ENCODE measurements around the gene PZP.
"Not testable (repeated sequence)": the region's sequence is repeated elsewhere in the genome, so short reads cannot be mapped to it uniquely, and the experiment has no call there.

PZP gene

GRCh38 chr12:9180810-9181209, 27.4 kb downstream of the PZP start:
- FAIRE-seq, result no peak

GRCh38 chr12:9179781-9180180, 28.4 kb downstream of the PZP start:
- no peak for FAIRE-seq

GRCh38 chr12:9169979-9170634, 38.1 kb downstream of the PZP start:
- no peak for FAIRE-seq

- not testable (repeated sequence) for FAIRE-seq
Observed at GRCh38 chr12:9167345-9167744, 40.9 kb downstream of the PZP start.

GRCh38 chr12:9163392-9163791, 44.8 kb downstream of the PZP start:
- no peak for FAIRE-seq

GRCh38 chr12:9156119-9156518, 52.1 kb downstream of the PZP start:
- FAIRE-seq, result no peak

GRCh38 chr12:9149372-9149771, 58.8 kb downstream of the PZP start:
- no peak for FAIRE-seq

GRCh38 chr12:9148926-9149325, 59.3 kb downstream of the PZP start:
- FAIRE-seq, result no peak

GRCh38 chr12:9147461-9147860, 60.7 kb downstream of the PZP start:
- no peak for FAIRE-seq

GRCh38 chr12:9144730-9145106, 63.5 kb downstream of the PZP start:
- no peak for FAIRE-seq

GRCh38 chr12:9143929-9144729, 64.1 kb downstream of the PZP start:
- FAIRE-seq, result no peak

- FAIRE-seq, result no peak
Observed at GRCh38 chr12:9143137-9143536, 65.1 kb downstream of the PZP start.

- not testable (repeated sequence) for FAIRE-seq
Observed at GRCh38 chr12:9139588-9140290, 68.5 kb downstream of the PZP start.

GRCh38 chr12:9135903-9136310, 72.3 kb downstream of the PZP start:
- FAIRE-seq, result no peak

- no peak for FAIRE-seq
Observed at GRCh38 chr12:9134981-9135628, 73.1 kb downstream of the PZP start.

- FAIRE-seq, result no peak
Observed at GRCh38 chr12:9133216-9133916, 74.8 kb downstream of the PZP start.

- FAIRE-seq, result no peak
Observed at GRCh38 chr12:9132008-9132535, 76.1 kb downstream of the PZP start.

- FAIRE-seq, result no peak
Observed at GRCh38 chr12:9130244-9130643, 78.0 kb downstream of the PZP start.

- no peak for FAIRE-seq
Observed at GRCh38 chr12:9127936-9128663, 80.1 kb downstream of the PZP start.

GRCh38 chr12:9127484-9127883, 80.7 kb downstream of the PZP start:
- FAIRE-seq, result no peak

- no peak for FAIRE-seq
Observed at GRCh38 chr12:9124383-9125031, 83.7 kb downstream of the PZP start.

Measured in A204.1 (cell line).